Measurements from ENCODE around the gene APOL1. TPM values are rescaled to one million over a fixed set of nuclear protein-coding genes. Genes with fewer than 3 reads are reported as not detected.

The APOL1 gene
- total RNA-seq, 1 donor = 38.7 TPM

- no peak overlapping the region for H3K4me3 ChIP-seq (ENCODE audit: insufficient read depth, low read length)
- H3K9me3 ChIP-seq (ENCODE audit: low read depth, low read length) = no peaks in the 10 kb centered on the region
- DNase-seq (ENCODE audit: insufficient read length, low spot score, missing footprints) = peak; percentile 68
- no peak for TF ChIP-seq CTCF (IDR thresholded peaks at IDR 0.05; ENCODE audit: extremely low read depth, low read depth, low read length)
- no peak overlapping the region for H2AFZ ChIP-seq (ENCODE audit: low read length)
- H3K4me2 ChIP-seq (ENCODE audit: insufficient read depth, low read length) = no peak overlapping the region
- H3K79me2 ChIP-seq (ENCODE audit: insufficient read depth, low read length) = peaks cover 29% of the 10 kb centered on the region
- H4K20me1 ChIP-seq (ENCODE audit: insufficient read depth, low read length) = peaks cover 64% of the 10 kb centered on the region
- no peaks in the 10 kb centered on the region for H3K27me3 ChIP-seq (ENCODE audit: insufficient read depth, low read length)
- no peaks in the 10 kb centered on the region for H3K4me1 ChIP-seq (ENCODE audit: insufficient read depth, low read length)
- no peak overlapping the region for H3K27ac ChIP-seq (ENCODE audit: low read depth, low read length)
- H3K36me3 ChIP-seq (ENCODE audit: insufficient read depth, low read length) = peaks cover 74% of the 10 kb centered on the region
Observed at GRCh38 chr22:36281781-36282327, 28.9 kb downstream of the APOL1 start.

- H3K79me2 ChIP-seq (ENCODE audit: insufficient read depth, low read length) = peaks cover 33% of the 10 kb centered on the region
- peaks cover 66% of the 10 kb centered on the region for H4K20me1 ChIP-seq (ENCODE audit: insufficient read depth, low read length)
- peaks cover 78% of the 10 kb centered on the region for H3K36me3 ChIP-seq (ENCODE audit: insufficient read depth, low read length)
- no peaks in the 10 kb centered on the region for H3K27me3 ChIP-seq (ENCODE audit: insufficient read depth, low read length)
- peak; percentile 11 for DNase-seq (ENCODE audit: insufficient read length, low spot score, missing footprints)
- no peak for TF ChIP-seq CTCF (IDR thresholded peaks at IDR 0.05; ENCODE audit: extremely low read depth, low read depth, low read length)
- H3K27ac ChIP-seq (ENCODE audit: low read depth, low read length) = no peak overlapping the region
- H2AFZ ChIP-seq (ENCODE audit: low read length) = no peak overlapping the region
- no peaks in the 10 kb centered on the region for H3K9me3 ChIP-seq (ENCODE audit: low read depth, low read length)
- no peaks in the 10 kb centered on the region for H3K4me1 ChIP-seq (ENCODE audit: insufficient read depth, low read length)
- no peak overlapping the region for H3K4me2 ChIP-seq (ENCODE audit: insufficient read depth, low read length)
- no peak overlapping the region for H3K4me3 ChIP-seq (ENCODE audit: insufficient read depth, low read length)
Observed at GRCh38 chr22:36282328-36282831, 29.4 kb downstream of the APOL1 start.

- Histone ChIP-seq H3K9me3 (ENCODE audit: low read depth, low read length) (no peaks in the 10 kb centered on the region), H3K36me3 (ENCODE audit: insufficient read depth, low read length) (peaks cover 94% of the 10 kb centered on the region), H3K4me2 (ENCODE audit: insufficient read depth, low read length) (no peak overlapping the region), H4K20me1 (ENCODE audit: insufficient read depth, low read length) (peaks cover 70% of the 10 kb centered on the region), H3K27ac (ENCODE audit: low read depth, low read length) (no peak overlapping the region), H3K4me3 (ENCODE audit: insufficient read depth, low read length) (no peak overlapping the region), H3K4me1 (ENCODE audit: insufficient read depth, low read length) (no peaks in the 10 kb centered on the region), H3K79me2 (ENCODE audit: insufficient read depth, low read length) (peaks cover 48% of the 10 kb centered on the region), H2AFZ (ENCODE audit: low read length) (no peak overlapping the region), H3K27me3 (ENCODE audit: insufficient read depth, low read length) (no peaks in the 10 kb centered on the region)
- no peak for TF ChIP-seq CTCF (IDR thresholded peaks at IDR 0.05; ENCODE audit: extremely low read depth, low read depth, low read length)
- DNase-seq (ENCODE audit: insufficient read length, low spot score, missing footprints) = peak; percentile 36
Observed at GRCh38 chr22:36284171-36284571, 31.2 kb downstream of the APOL1 start.

- Histone ChIP-seq H3K79me2 (ENCODE audit: insufficient read depth, low read length) (peaks cover 56% of the 10 kb centered on the region), H3K4me1 (ENCODE audit: insufficient read depth, low read length) (no peaks in the 10 kb centered on the region), H3K9me3 (ENCODE audit: low read depth, low read length) (no peaks in the 10 kb centered on the region), H3K27ac (ENCODE audit: low read depth, low read length) (no peak overlapping the region), H3K27me3 (ENCODE audit: insufficient read depth, low read length) (no peaks in the 10 kb centered on the region), H3K4me2 (ENCODE audit: insufficient read depth, low read length) (no peak overlapping the region), H4K20me1 (ENCODE audit: insufficient read depth, low read length) (peaks cover 75% of the 10 kb centered on the region), H3K4me3 (ENCODE audit: insufficient read depth, low read length) (no peak overlapping the region), H3K36me3 (ENCODE audit: insufficient read depth, low read length) (peaks cover 95% of the 10 kb centered on the region), H2AFZ (ENCODE audit: low read length) (no peak overlapping the region)
- no peak for TF ChIP-seq CTCF (IDR thresholded peaks at IDR 0.05; ENCODE audit: extremely low read depth, low read depth, low read length)
- peak; percentile 72 for DNase-seq (ENCODE audit: insufficient read length, low spot score, missing footprints)
Observed at GRCh38 chr22:36285017-36285416, 32.1 kb downstream of the APOL1 start.
